GM18907 (cell line): Measurements from ENCODE around the gene TCEAL8.

Source experiments
- ATAC-seq: cut with Tn5 transposase; IDR thresholded peaks from one replicate; pipeline ENCODE4 v1.9.1; 2021; ENCODE audit warnings: mild to moderate bottlenecking, moderate library complexity; ENCODE audit not compliant: unreplicated experiment

The TCEAL8 gene

GRCh38 chrX:103215425-103215991 lies 39.4 kb downstream of the TCEAL8 start:
- peak; percentile 30 for ATAC-seq

GRCh38 chrX:103214870-103215424 lies 40.0 kb downstream of the TCEAL8 start, which contains the start of gene BEX4:
Gene BEX4, plus strand, starts transcription at chrX:103215108. Its CDS starts 1,046 bp downstream, at chrX:103216154.
- ATAC-seq, result peak; percentile 94

GRCh38 chrX:103212749-103213457 lies 42.1 kb downstream of the TCEAL8 start:
- no peak for ATAC-seq

- ATAC-seq, result no peak
These were observed 43.8 kb downstream of the TCEAL8 start for GRCh38 chrX:103211012-103211715.

- ATAC-seq, result no peak
These were observed 44.9 kb downstream of the TCEAL8 start for GRCh38 chrX:103210056-103210455.
